ENCODE results near the gene TBC1D1. TPM values are rescaled to one million over a fixed set of nuclear protein-coding genes. Genes with fewer than 3 reads are reported as not detected.

The TBC1D1 gene
- total RNA-seq, 2 donors from 2014 or later: 55.3 to 77.4 TPM

DNA sequence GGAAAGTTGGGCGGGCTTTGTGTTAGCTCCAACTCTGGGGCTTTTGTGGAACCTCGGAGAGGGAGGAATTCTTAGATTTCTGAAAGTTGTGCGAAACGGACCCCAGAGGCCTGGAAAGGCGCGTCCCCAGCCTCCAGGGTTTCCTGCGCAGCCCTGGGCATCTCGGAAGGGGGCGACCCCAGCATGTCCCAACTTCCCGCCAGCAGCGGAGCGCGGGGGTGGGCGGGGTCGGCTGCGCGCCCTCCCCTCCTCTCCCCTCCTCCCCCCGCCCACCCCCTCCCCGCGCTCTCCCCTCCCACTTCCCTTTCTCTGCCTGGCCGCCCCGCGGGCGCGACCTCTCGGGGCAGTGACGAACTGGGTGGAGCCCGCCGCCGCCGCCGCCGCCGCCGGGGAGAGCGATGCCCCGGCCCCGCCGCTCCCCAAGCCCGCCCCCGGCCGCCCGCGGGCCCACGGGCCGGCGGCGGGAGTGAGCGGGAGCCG is 86.1 kb downstream of the TBC1D1 start:
- intact Hi-C loops (cut with DNase I): loop anchor here (10.0 kb wide), 1 partner anchor 58 kb away; no protein-coding TSS in a partner anchor

GRCh38 chr4:37977471-37978247 is 86.8 kb downstream of the TBC1D1 start:
- peak; percentile 54 for TF ChIP-seq CTCF (IDR thresholded peaks at IDR 0.05)
- Histone ChIP-seq H3K4me1 (no peaks in the 10 kb centered on the region), H3K27ac (peak overlapping the region; percentile 86), H3K36me3 (no peaks in the 10 kb centered on the region), H3K9me3 (no peaks in the 10 kb centered on the region), H3K4me3 (peak overlapping the region; percentile 76), H3K27me3 (no peaks in the 10 kb centered on the region), H3K9ac (ENCODE audit: low read depth in 2 of 2, low read length in 2 of 2) (peak overlapping the region; percentile 63 to 91)
- intact Hi-C loops (cut with DNase I): loop anchor here (10.0 kb wide), 1 partner anchor 57 kb away; no protein-coding TSS in a partner anchor
- DNase-seq: peak; percentile 78

More for the DNA sequence above, 86.1 kb downstream of the TBC1D1 start:
- peak; percentile 82 for DNase-seq
- Histone ChIP-seq H3K4me1 (no peaks in the 10 kb centered on the region), H3K9me3 (no peaks in the 10 kb centered on the region), H3K27ac (peak overlapping the region; percentile 86), H3K36me3 (no peaks in the 10 kb centered on the region), H3K4me3 (peak overlapping the region; percentile 76), H3K27me3 (no peaks in the 10 kb centered on the region), H3K9ac (ENCODE audit: low read depth in 2 of 2, low read length in 2 of 2) (peak overlapping the region; percentile 32 to 91)
- TF ChIP-seq CTCF (IDR thresholded peaks at IDR 0.05): no peak

GRCh38 chr4:37978248-37978924 is 87.5 kb downstream of the TBC1D1 start:
- Histone ChIP-seq H3K4me1 (no peaks in the 10 kb centered on the region), H3K9me3 (no peaks in the 10 kb centered on the region), H3K4me3 (peak overlapping the region; percentile 76), H3K27ac (peak overlapping the region; percentile 86), H3K9ac (ENCODE audit: low read depth in 2 of 2, low read length in 2 of 2) (peak overlapping the region in 1 of 2 donors; percentile 63), H3K27me3 (no peaks in the 10 kb centered on the region), H3K36me3 (no peaks in the 10 kb centered on the region)
- peak; percentile 52 for DNase-seq
- no peak for TF ChIP-seq CTCF (IDR thresholded peaks at IDR 0.05)
- intact Hi-C loops (cut with DNase I): loop anchor here (10.0 kb wide), 1 partner anchor 56 kb away; no protein-coding TSS in a partner anchor

GRCh38 chr4:37980246-37980645 is 89.4 kb downstream of the TBC1D1 start:
- no peak for DNase-seq
- no peaks in the 10 kb centered on the region for H3K27me3 ChIP-seq
- intact Hi-C loops (cut with DNase I): no loop called here
- H3K4me3 ChIP-seq: no peak overlapping the region
- H3K36me3 ChIP-seq: no peaks in the 10 kb centered on the region
- no peaks in the 10 kb centered on the region for H3K4me1 ChIP-seq
- H3K27ac ChIP-seq: no peak overlapping the region
- H3K9ac ChIP-seq (ENCODE audit: low read depth in 2 of 2, low read length in 2 of 2): no peak overlapping the region
- H3K9me3 ChIP-seq: no peaks in the 10 kb centered on the region
- no peak for TF ChIP-seq CTCF (IDR thresholded peaks at IDR 0.05)

DNA sequence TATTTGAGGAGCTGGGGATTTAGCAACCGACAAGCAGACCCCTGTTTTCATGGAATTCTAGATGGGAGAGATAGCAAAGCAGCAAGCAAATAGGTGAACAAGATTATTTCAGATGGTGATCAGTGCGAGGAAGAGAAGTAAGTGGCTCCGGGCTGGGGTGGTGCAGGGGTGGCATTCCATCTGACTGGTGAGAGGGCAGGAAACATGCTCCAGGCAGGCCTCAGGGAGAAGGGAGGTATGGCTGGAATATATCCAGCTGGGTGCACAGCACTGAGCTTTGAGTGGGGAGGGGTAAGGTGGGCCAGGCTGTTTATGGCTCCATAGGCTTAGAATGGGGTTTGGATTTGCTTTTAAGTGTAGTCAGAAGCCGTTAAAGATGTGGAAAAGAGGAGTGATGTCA is 90.5 kb downstream of the TBC1D1 start:
- no peak for TF ChIP-seq CTCF (IDR thresholded peaks at IDR 0.05)
- Histone ChIP-seq H3K9ac (ENCODE audit: low read depth in 2 of 2, low read length in 2 of 2) (no peak overlapping the region), H3K27me3 (no peaks in the 10 kb centered on the region), H3K4me3 (no peak overlapping the region), H3K36me3 (no peaks in the 10 kb centered on the region), H3K27ac (no peak overlapping the region), H3K4me1 (no peaks in the 10 kb centered on the region), H3K9me3 (no peaks in the 10 kb centered on the region)
- intact Hi-C loops (cut with DNase I): no loop called here
- DNase-seq: no peak
